Retinal pigment epithelial cell (primary cell): Measurements from ENCODE around the gene GNB1.
A peak's percentile ranks its signal among the peaks of the same experiment; 100 is the strongest.

Experiments
- DNase-seq: peaks from one replicate; pipeline ENCODE4 v3.0.0-alpha.2; 2010; ENCODE audit warnings: low read depth
- H3K4me3 ChIP-seq: 2 replicates; pipeline ENCODE4 v1.5.1; 2011; ENCODE audit warnings: mild to moderate bottlenecking, low read length, control low read depth, moderate library complexity
- TF ChIP-seq, protein P1 (sequence below): conservative IDR thresholded peaks from 2 replicates; pipeline ENCODE4 v1.5.1; 2011; ENCODE audit warnings: low read depth, low read length, control low read depth, inconsistent platforms

GNB1 gene

DNA sequence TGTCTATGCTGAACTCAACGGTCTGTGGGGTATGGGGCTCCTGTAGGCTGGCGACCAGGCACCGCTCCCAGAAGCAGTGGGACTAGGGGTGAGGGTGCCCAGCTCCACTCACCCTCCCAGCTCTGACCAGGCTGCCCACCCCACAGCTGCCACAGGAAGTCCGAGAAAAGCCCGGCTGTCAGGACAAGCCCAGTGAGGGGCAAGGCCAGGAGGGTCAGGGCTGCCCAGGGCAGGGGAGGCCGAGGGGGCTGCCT lies 31.7 kb upstream of the GNB1 start:
- DNase-seq = no peak
- TF ChIP-seq, protein P1, sequence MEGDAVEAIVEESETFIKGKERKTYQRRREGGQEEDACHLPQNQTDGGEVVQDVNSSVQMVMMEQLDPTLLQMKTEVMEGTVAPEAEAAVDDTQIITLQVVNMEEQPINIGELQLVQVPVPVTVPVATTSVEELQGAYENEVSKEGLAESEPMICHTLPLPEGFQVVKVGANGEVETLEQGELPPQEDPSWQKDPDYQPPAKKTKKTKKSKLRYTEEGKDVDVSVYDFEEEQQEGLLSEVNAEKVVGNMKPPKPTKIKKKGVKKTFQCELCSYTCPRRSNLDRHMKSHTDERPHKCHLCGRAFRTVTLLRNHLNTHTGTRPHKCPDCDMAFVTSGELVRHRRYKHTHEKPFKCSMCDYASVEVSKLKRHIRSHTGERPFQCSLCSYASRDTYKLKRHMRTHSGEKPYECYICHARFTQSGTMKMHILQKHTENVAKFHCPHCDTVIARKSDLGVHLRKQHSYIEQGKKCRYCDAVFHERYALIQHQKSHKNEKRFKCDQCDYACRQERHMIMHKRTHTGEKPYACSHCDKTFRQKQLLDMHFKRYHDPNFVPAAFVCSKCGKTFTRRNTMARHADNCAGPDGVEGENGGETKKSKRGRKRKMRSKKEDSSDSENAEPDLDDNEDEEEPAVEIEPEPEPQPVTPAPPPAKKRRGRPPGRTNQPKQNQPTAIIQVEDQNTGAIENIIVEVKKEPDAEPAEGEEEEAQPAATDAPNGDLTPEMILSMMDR = no peak
- no peak overlapping the region for H3K4me3 ChIP-seq

DNA sequence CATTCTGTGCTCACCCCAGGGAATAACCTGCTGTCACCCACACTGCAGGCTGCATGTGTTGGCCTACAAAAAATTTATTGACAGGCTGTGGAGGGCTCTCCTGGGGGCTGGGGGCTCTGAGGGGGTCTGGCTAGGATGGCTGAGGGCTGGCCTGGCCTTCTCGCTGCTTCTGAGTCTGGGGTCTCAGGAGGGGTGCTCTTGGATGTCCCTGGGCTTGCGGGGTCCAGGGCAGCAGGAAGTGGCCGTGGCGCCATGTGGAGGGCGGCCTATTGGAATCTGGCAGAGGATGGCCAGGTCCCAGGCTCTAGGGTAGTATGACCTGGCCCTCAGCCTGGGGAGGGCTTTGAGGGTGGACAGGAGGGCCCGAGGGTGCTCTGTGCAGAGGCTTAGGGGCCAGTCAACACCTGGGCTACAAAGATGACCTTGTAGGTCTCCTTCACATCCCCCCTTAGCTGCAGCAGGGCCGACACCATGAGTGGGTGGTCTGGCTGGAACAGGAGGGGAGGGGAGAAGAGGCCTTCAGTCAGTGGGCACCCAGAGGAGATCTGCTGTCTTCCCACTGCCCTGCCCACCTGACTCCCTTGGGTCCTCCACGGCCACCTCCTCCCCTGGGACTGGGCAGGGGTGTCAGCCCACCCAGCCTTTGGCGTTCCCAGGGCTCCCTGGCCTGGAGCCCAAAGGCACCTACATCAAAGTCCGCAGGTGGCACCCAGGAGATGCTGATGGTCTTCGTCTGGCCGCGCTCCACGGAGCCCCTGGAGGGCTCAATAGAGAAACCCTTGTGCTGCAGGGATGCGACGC lies 31.2 kb upstream of the GNB1 start:
- TF ChIP-seq, protein P1 = no peak
- no peak for DNase-seq
- H3K4me3 ChIP-seq = no peak overlapping the region

DNA sequence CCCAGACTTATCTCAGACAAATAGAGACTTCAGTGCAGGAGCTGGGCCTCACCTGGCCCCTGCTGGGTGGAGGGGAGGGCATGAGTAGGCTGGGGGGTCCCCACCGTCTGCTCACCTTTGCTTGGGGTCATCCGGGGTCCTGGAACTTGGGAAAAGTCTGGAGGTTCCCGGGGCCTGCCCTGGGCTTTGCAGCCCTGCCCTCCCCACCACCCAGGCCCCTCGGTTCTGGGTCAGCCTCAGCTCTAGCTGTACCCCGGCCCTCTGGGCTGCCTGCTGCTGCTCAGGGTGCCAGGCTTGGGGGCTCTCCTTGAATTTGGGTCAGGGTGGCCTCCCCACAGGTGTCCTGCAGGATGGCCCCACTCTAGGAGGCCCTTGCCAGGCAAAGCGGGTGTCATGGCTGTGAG lies 30.6 kb upstream of the GNB1 start:
- no peak overlapping the region for H3K4me3 ChIP-seq
- TF ChIP-seq, protein P1 = no peak
- no peak for DNase-seq

DNA sequence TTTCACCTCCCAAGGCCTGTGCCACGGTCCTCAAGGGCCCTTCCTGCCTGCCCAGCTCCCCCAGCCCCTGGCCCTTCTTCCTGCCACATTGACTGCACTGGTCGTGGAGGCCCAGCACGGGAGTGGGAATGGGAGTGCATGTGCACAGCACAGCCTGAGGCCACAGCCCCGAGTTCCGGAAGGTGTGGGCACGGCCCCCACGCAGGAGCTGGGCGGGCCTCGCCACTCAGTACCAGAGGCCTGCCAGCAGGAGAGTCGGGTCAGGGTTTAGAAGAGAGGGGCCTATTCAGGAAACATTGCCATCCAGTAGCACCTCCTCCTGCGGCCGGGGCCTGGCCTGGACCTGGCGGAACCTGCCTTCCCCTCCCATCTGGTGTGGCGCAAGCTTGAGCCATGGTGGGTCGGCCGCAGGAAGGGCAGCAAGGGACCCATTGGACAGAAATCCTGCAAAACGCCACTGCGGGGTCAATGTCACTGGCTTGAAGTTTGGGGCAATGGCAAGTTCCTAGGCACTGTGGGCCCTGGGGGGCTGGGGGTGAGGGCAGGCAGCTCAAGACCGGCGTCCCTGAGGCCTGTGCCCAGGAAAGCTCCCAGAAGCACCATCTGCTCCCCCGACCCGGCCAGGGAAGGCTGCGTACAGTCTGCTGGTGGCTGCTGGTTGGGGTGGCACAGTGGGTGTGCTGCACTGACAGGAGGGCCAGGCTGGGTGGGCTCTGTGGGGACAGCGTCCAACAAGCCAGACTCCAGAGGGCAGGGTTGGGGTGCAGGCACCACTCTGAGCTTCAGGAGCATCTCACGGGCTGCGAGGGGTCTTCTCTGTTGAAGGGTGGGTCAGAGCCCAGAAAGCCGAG lies 29.9 kb upstream of the GNB1 start:
- DNase-seq = no peak
- H3K4me3 ChIP-seq = no peak overlapping the region
- TF ChIP-seq, protein P1 = no peak

DNA sequence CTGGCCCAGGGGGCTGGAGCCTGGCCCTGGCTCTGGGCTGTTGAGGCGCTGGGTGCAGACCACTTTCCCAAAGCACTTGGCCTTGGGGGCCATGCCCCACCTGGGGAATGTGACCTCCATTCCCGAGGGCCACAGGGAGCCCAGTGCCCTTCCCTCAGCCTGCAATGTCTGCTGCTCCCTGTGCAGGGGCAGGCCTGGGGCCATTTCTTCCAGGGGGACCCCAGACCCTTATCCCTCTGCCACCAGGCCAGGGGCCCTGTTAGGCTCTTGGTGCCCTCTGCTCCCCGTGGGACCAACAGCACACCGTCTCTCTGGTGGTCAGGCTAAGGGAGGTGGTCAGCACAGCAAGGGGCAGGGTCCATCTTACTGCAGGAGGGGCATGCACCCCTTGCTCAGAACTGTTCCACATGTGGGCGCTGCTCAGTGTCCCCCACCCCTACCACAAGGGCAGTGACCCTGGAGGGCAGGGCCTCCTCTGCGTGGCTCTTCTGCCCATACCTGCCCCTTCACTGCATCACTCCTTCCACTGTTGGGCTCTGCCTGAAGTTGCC lies 29.2 kb upstream of the GNB1 start:
- no peak overlapping the region for H3K4me3 ChIP-seq
- DNase-seq = no peak
- TF ChIP-seq, protein P1 = no peak

DNA sequence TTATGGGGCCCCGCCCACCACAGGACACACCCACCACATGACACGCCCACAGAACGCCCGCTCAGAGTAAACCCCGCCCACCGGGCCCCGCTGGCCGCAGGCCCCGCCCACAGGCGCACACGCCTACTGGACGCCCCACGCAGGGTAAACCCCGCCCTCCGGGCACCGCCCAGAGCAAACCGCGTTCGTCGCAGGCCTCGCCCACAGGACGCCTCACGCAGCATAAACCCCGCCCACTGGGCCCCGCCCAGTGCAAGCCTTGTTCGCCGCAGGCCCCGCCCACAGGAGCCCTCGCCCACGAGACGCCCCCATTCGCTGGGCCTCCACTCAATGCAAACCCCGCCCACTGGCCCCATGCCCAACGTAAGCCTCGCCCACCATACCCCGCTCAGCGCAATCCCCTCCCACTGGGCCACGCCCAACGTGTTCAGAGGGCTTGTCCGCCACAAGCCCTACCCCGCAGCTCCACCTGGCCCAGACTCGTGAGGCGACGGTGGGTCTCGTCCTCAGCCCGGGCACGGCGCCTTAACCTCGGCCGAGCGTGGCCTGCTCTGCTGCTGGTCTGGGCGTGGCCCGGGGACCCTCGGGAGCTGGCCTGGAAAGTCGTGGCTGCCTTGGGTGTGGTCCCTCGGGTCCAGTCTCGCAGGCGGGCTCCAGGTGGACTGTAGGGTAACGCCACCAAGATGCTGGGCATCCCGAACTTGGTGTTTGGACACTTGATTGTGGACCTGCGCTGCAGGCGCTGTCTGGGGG lies 28.6 kb upstream of the GNB1 start:
- TF ChIP-seq, protein P1 = no peak
- peak; percentile 79 for DNase-seq
- H3K4me3 ChIP-seq = peak overlapping the region; percentile 37
